ENCODE results near the gene SMARCA4.

- no peak for TF ChIP-seq POLR2A (IDR thresholded peaks at IDR 0.05)
- TF ChIP-seq CTCF (IDR thresholded peaks at IDR 0.05) = no peak
- TF ChIP-seq EP300 (IDR thresholded peaks at IDR 0.05; ENCODE audit: low read depth) = no peak
Observed at GRCh38 chr19:10995926-10996600, 35.2 kb downstream of the SMARCA4 start.
